ENCODE measurements around the gene CSPG5. TPM values are rescaled to one million over a fixed set of nuclear protein-coding genes. Genes with fewer than 3 reads are reported as not detected.

CSPG5 gene
- total and polyA plus RNA-seq, 8 donors = 0.08 to 0.40 (median 0.19) TPM

GRCh38 chr3:47536221-47536891 lies 42.3 kb downstream of the CSPG5 start:
- intact Hi-C loops (cut with DNase I) = no loop called here
- Histone ChIP-seq H3K9me3 (no peaks in the 10 kb centered on the region), H3K27me3 (no peaks in the 10 kb centered on the region), H3K4me3 (no peak overlapping the region), H3K27ac (no peak overlapping the region), H3K4me1 (no peaks in the 10 kb centered on the region), H3K36me3 (no peaks in the 10 kb centered on the region)
- DNase-seq (no peak), ATAC-seq (no peak), FAIRE-seq (no peak)
- WGBS, 2 donors = 88% methylated on average over 19 of the region's 19 CpGs
- TF ChIP-seq, protein P1, sequence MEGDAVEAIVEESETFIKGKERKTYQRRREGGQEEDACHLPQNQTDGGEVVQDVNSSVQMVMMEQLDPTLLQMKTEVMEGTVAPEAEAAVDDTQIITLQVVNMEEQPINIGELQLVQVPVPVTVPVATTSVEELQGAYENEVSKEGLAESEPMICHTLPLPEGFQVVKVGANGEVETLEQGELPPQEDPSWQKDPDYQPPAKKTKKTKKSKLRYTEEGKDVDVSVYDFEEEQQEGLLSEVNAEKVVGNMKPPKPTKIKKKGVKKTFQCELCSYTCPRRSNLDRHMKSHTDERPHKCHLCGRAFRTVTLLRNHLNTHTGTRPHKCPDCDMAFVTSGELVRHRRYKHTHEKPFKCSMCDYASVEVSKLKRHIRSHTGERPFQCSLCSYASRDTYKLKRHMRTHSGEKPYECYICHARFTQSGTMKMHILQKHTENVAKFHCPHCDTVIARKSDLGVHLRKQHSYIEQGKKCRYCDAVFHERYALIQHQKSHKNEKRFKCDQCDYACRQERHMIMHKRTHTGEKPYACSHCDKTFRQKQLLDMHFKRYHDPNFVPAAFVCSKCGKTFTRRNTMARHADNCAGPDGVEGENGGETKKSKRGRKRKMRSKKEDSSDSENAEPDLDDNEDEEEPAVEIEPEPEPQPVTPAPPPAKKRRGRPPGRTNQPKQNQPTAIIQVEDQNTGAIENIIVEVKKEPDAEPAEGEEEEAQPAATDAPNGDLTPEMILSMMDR (IDR thresholded peaks at IDR 0.05) = no peak

DNA sequence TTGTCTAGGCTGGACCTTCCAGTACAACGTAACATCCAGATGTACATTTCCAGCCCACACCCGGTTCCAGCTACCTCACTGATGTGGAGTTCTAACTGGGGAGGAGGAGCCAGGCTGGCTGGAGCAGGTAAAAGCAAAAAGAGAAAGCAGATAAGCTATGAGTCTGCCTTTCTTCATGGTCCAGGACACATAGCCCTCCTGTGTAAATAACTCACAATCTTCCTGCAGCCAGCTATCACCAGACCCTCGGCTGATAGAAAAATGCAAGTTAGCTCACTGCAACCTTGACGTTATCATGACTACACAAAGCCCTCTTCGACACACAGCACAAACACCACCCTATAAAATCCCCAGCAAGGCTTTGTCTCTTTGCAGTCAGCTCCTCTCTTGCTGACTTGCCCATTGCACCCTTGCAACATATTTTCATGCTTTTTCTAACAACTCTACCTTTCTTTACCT lies 44.6 kb downstream of the CSPG5 start:
- FAIRE-seq (no peak), DNase-seq (no peak), ATAC-seq (no peak)
- TF ChIP-seq, protein P1 (IDR thresholded peaks at IDR 0.05) = no peak
- WGBS, 2 donors = 37 to 55% methylated on average over 5 of the region's 5 CpGs
- H3K27me3 ChIP-seq = no peaks in the 10 kb centered on the region
- H3K4me3 ChIP-seq = no peak overlapping the region
- no peak overlapping the region for H3K27ac ChIP-seq
- intact Hi-C loops (cut with DNase I) = no loop called here
- H3K9me3 ChIP-seq = no peaks in the 10 kb centered on the region
- no peaks in the 10 kb centered on the region for H3K4me1 ChIP-seq
- no peaks in the 10 kb centered on the region for H3K36me3 ChIP-seq

GRCh38 chr3:47533481-47533880 lies 45.2 kb downstream of the CSPG5 start:
- FAIRE-seq (no peak), DNase-seq (no peak), ATAC-seq (no peak)
- H3K4me1 ChIP-seq = no peaks in the 10 kb centered on the region
- H3K4me3 ChIP-seq = no peak overlapping the region
- H3K27ac ChIP-seq = no peak overlapping the region
- intact Hi-C loops (cut with DNase I) = no loop called here
- WGBS, 2 donors = 88 to 97% methylated on average over 2 of the region's 2 CpGs
- H3K9me3 ChIP-seq = no peaks in the 10 kb centered on the region
- H3K27me3 ChIP-seq = no peaks in the 10 kb centered on the region
- no peaks in the 10 kb centered on the region for H3K36me3 ChIP-seq
- TF ChIP-seq, protein P1 (IDR thresholded peaks at IDR 0.05) = no peak

DNA sequence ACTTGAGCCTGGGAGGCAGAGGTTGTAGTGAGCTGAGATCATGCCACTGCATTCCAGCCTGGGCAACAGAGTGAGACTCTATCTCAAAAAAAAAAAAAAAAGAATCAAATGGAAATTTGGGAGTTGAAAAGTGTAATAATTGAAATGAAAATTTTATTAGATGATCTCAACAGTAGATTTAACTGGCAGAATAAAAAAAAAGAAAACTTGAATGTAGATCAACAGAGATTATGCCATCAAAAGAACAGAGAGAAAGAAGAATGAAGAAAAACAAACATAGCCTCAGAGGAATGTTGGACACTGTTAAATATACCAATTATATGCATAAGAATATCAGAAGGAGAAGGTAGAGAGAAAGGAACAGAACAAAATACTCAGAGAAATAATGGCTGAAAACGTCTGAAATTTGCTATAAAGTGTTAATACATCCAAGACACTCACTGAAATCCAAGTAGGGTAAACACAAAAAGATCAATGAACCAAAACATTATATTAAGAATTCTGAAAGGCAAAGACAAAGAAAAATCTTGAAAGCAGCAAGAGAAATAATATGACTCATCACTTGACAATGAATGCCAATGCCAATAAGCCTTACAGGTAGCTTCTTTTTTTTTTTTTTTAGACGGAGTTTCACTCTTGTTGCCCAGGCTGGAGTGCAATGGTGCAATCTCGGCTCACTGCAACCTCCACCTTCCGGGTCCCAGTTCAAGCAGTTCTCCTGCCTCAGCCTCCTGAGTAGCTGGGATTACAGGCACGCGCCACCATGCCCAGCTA lies 50.5 kb downstream of the CSPG5 start:
- WGBS, 2 donors = 76 to 80% methylated on average over 6 of the region's 6 CpGs
- Histone ChIP-seq H3K4me3 (no peak overlapping the region), H3K36me3 (no peaks in the 10 kb centered on the region), H3K4me1 (no peaks in the 10 kb centered on the region), H3K27ac (no peak overlapping the region), H3K9me3 (no peaks in the 10 kb centered on the region), H3K27me3 (no peaks in the 10 kb centered on the region)
- DNase-seq (no peak), FAIRE-seq (no peak), ATAC-seq (no peak)
- TF ChIP-seq, protein P1 (IDR thresholded peaks at IDR 0.05) = no peak
- intact Hi-C loops (cut with DNase I) = no loop called here

DNA sequence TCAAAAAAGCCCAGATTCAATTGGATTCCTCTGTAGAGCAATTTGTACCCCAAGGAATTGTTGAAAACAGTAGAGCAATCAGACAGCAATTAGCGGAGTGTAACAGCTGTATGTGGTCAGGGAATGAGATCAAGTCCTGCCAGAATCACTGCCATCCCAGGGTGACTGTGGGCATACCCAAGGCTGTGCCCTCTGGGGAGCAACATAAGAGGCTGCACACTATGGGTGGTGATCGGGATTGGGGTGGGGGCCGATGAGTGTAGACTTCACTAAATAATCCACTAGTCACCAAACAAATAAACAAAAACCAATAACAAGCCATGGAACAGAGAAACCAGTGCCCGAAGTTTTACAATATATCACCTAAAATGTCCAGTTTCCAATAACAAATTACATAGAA lies 53.0 kb downstream of the CSPG5 start:
- H3K4me1 ChIP-seq = no peaks in the 10 kb centered on the region
- no peaks in the 10 kb centered on the region for H3K9me3 ChIP-seq
- no peak overlapping the region for H3K4me3 ChIP-seq
- FAIRE-seq (no peak), DNase-seq (no peak), ATAC-seq (no peak)
- no peak overlapping the region for H3K27ac ChIP-seq
- H3K27me3 ChIP-seq = no peaks in the 10 kb centered on the region
- TF ChIP-seq, protein P1 (IDR thresholded peaks at IDR 0.05) = no peak
- H3K36me3 ChIP-seq = no peaks in the 10 kb centered on the region
- 80 to 89% methylated on average over 4 of the region's 4 CpGs for WGBS, 2 donors
- intact Hi-C loops (cut with DNase I) = no loop called here
